Dermis microvascular lymphatic vessel endothelial cell (primary cell): ENCODE results near the gene DEFB125. TPM values are rescaled to one million over a fixed set of nuclear protein-coding genes. Genes with fewer than 3 reads are reported as not detected.

Experiments used
- DNase-seq, 2 donors: peaks; one replicate each; pipeline versions ENCODE4 v3.0.0 to v3.0.0-alpha.2; 2010; ENCODE audit warnings: low read depth in 2 of 2
- total RNA-seq: library from RNA; depleted of rRNA; stranded (reverse); fragments of >200 nt; gene quantifications from 2 replicates; pipeline ENCODE4 v1.2.1, GENCODE V29; 2014

Gene DEFB125
- total RNA-seq, 1 donor from 2014 or later: not detected

DNA sequence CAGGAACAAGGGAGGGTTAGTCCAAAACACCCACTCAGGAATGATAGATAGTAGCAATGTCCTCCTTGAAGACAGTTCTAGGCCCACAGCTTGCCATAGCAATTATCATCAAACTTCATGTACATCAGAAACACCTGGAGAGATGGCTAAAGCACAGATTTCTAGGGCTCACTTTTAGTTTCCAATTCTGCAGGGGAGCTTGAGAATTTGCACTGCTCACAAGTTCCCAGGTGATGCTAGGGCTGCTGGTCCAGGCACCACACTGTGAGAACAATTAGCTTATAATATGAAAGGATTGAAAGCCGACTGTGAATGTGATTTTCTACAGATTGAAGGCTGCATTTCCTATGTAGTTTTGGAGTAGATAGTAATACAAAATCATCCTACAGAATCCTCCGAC lies 58.4 kb downstream of the DEFB125 start:
- DNase-seq: no peak

Other genes with a start within 250 kb of the DEFB125 start
- not detected in 2 replicates for gene DEFB126, start 54.9 kb downstream of the DEFB125 start, total RNA-seq
- gene DEFB127, start 69.8 kb downstream of the DEFB125 start, total RNA-seq: not detected in 2 replicates
- not detected in 2 replicates for gene DEFB128, start 102.0 kb downstream of the DEFB125 start, total RNA-seq
- not detected in 2 replicates for gene DEFB129, start 139.6 kb downstream of the DEFB125 start, total RNA-seq
- gene DEFB132, start 170.1 kb downstream of the DEFB125 start, total RNA-seq: not detected in 2 replicates
- 1.7 and 2.3 TPM in 2 replicates for gene C20orf96, start 203.1 kb downstream of the DEFB125 start, total RNA-seq
- gene ZCCHC3, start 209.9 kb downstream of the DEFB125 start, total RNA-seq: 15.8 and 18.8 TPM in 2 replicates
- 1.7 and 2.9 TPM in 2 replicates for gene SOX12, start 237.9 kb downstream of the DEFB125 start, total RNA-seq